Calu3 (cell line): ENCODE results near the gene EVC2. TPM values are rescaled to one million over a fixed set of nuclear protein-coding genes. Genes with fewer than 3 reads are reported as not detected.

ENCODE experiments used
- BruUV-seq: library from RNA; stranded (reverse); fragments of 400-500 nt; replicated peaks from 2 replicates; lab custom pipeline; 2021; lab: Mats Ljungman, UMichigan
- CTCF ChIA-PET: fragments of 300-600 bp; sonication (Branson Sonifier 250); formaldehyde crosslinking; loops from one replicate; lab custom pipeline; 2022; ENCODE audit warnings: antibody characterized with exemption; lab: Charles Lee
- DNase-seq: peaks from one replicate; pipeline ENCODE4 v3.0.0; 2022
- H3K27ac Mint-ChIP-seq: one replicate; pipeline ENCODE4 v1.8.0; 2022; ENCODE audit warnings: mixed read lengths; ENCODE audit not compliant: unreplicated experiment
- H3K27me3 Mint-ChIP-seq: one replicate; pipeline ENCODE4 v1.8.0; 2022; ENCODE audit warnings: mixed read lengths; ENCODE audit not compliant: unreplicated experiment
- H3K36me3 Mint-ChIP-seq: one replicate; pipeline ENCODE4 v1.8.0; 2022; ENCODE audit warnings: mild to moderate bottlenecking, moderate library complexity, mixed read lengths; ENCODE audit not compliant: insufficient read depth, unreplicated experiment
- H3K4me1 Mint-ChIP-seq: one replicate; pipeline ENCODE4 v1.8.0; 2022; ENCODE audit warnings: mild to moderate bottlenecking, low read depth, mixed read lengths; ENCODE audit not compliant: unreplicated experiment
- H3K4me3 Mint-ChIP-seq: one replicate; pipeline ENCODE4 v1.8.0; 2022; ENCODE audit warnings: mild to moderate bottlenecking, low read depth, moderate library complexity, mixed read lengths; ENCODE audit not compliant: unreplicated experiment
- H3K9me3 Mint-ChIP-seq: one replicate; pipeline ENCODE4 v1.8.0; 2022; ENCODE audit warnings: low read depth, mixed read lengths; ENCODE audit not compliant: unreplicated experiment
- CTCF ChIP-seq: fragments of 200-600 bp; IDR thresholded peaks from one replicate; pipeline ENCODE4 v1.8.0; 2022; ENCODE audit warnings: antibody characterized with exemption; ENCODE audit not compliant: unreplicated experiment
- intact Hi-C: fragments of 100-400 bp; cut with micrococcal nuclease; formaldehyde crosslinking; loops from one replicate; pipeline ENCODE4 v1.10.0; 2022; ENCODE audit not compliant: unreplicated experiment
- total RNA-seq: library from RNA; stranded (reverse); gene quantifications from 2 replicates; pipeline ENCODE4 v1.2.3, GENCODE V29; 2022

The EVC2 gene
- total RNA-seq, 1 experiment from 2014 or later: not detected

- no peak overlapping the region for H3K4me3 Mint-ChIP-seq
- H3K4me1 Mint-ChIP-seq: no peaks in the 10 kb centered on the region
- no TSS peak for BruUV-seq
- no peak for DNase-seq
- intact Hi-C loops: no loop called here
- H3K27ac Mint-ChIP-seq: no peak overlapping the region
- CTCF ChIA-PET: no interaction called here
- peaks cover 3% of the 10 kb centered on the region for H3K9me3 Mint-ChIP-seq
- TF ChIP-seq CTCF: no peak
- H3K36me3 Mint-ChIP-seq: no peaks in the 10 kb centered on the region
- H3K27me3 Mint-ChIP-seq: no peaks in the 10 kb centered on the region
These were observed 22.0 kb downstream of the EVC2 start for GRCh38 chr4:5686338-5686737.

GRCh38 chr4:5685296-5685695, 23.1 kb downstream of the EVC2 start:
- CTCF ChIA-PET: no interaction called here
- H3K27ac Mint-ChIP-seq: no peak overlapping the region
- no peaks in the 10 kb centered on the region for H3K27me3 Mint-ChIP-seq
- H3K36me3 Mint-ChIP-seq: no peaks in the 10 kb centered on the region
- DNase-seq: no peak
- no peak overlapping the region for H3K4me3 Mint-ChIP-seq
- no TSS peak for BruUV-seq
- intact Hi-C loops: no loop called here
- TF ChIP-seq CTCF: no peak
- H3K9me3 Mint-ChIP-seq: peaks cover 3% of the 10 kb centered on the region
- H3K4me1 Mint-ChIP-seq: no peaks in the 10 kb centered on the region

DNA sequence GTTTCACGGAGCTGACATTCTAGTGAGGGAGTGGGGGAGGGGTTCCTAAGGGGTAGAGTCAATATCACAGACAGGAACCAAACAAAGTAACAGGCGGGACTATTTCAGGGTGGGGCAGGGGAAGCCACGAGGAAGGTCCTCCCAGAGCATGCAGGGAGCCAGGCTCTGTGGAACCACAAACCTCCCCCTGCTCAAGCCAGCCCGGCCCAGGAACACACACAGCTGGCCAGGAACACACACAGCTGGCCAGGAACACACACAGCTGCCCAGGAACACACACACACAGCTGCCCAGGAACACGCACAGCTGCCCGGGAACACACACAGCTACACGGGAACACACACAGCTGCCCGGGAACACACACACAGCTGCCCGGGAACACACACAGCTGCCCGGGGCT, 24.8 kb downstream of the EVC2 start:
- Mint-ChIP-seq H3K27ac (no peak overlapping the region), H3K4me1 (no peaks in the 10 kb centered on the region), H3K36me3 (no peaks in the 10 kb centered on the region), H3K4me3 (no peak overlapping the region), H3K9me3 (peaks cover 3% of the 10 kb centered on the region), H3K27me3 (no peaks in the 10 kb centered on the region)
- no peak for TF ChIP-seq CTCF
- CTCF ChIA-PET: no interaction called here
- BruUV-seq: no TSS peak
- no peak for DNase-seq
- intact Hi-C loops: no loop called here

DNA sequence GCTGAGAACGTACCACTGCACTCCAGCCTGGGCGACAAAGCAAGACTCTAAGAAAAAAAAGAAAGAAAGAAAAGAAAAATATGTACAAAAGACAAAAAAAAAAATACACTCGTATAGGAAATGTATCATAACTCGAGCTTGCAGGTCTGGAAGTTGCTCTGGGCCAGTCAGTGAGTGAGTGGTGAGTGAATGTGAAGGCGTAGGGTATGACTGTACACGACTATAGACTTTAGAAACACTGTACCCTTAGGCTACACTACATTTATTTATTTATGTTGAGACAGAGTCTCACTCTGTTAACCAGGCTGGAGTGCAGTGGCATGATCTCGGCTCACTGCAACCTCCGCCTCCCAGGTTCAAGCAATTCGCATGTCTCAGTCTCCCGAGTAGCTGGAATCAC, 29.4 kb downstream of the EVC2 start:
- intact Hi-C loops: no loop called here
- no peak for DNase-seq
- H3K4me3 Mint-ChIP-seq: no peak overlapping the region
- H3K27ac Mint-ChIP-seq: no peak overlapping the region
- no TSS peak for BruUV-seq
- H3K27me3 Mint-ChIP-seq: no peaks in the 10 kb centered on the region
- no peaks in the 10 kb centered on the region for H3K4me1 Mint-ChIP-seq
- H3K9me3 Mint-ChIP-seq: peaks cover 7% of the 10 kb centered on the region
- CTCF ChIA-PET: no interaction called here
- TF ChIP-seq CTCF: no peak
- no peaks in the 10 kb centered on the region for H3K36me3 Mint-ChIP-seq
